B cell (primary cell): ENCODE measurements around the gene EHD3. TPM values are rescaled to one million over a fixed set of nuclear protein-coding genes. Genes with fewer than 3 reads are reported as not detected.

Source experiments
- ATAC-seq: fragments of 200-7000 bp; cut with Tn5 transposase; one replicate; pipeline ENCODE4 v1.10.0; 2021; ENCODE audit warnings: low read depth, mild to moderate bottlenecking, moderate number of reproducible peaks, moderate library complexity
- CTCF ChIA-PET: fragments of 350-600 bp; sonication (Branson Sonifier 250); formaldehyde crosslinking; loops from one replicate; lab custom pipeline; 2021; ENCODE audit warnings: antibody characterized with exemption, inconsistent platforms; lab: Charles Lee
- POLR2A ChIA-PET: fragments of 350-600 bp; sonication (Branson Sonifier 250); formaldehyde crosslinking; loops from one replicate; lab custom pipeline; 2021; ENCODE audit warnings: antibody characterized with exemption; lab: Charles Lee
- DNase-seq: peaks from one replicate; pipeline ENCODE4 v3.0.0; 2013
- H2AFZ ChIP-seq: 2 replicates; pipeline ENCODE4 v1.6.1; 2012; ENCODE audit warnings: mild to moderate bottlenecking, low read depth, low read length; ENCODE audit not compliant: insufficient read depth, poor library complexity, severe bottlenecking
- H3K27ac ChIP-seq, 2 donors: 1 replicate in 1 of 2; 2 replicates in 1 of 2; pipeline ENCODE4 v1.5.1; 2012 to 2013; ENCODE audit warnings: low read length in 2 of 2, mild to moderate bottlenecking in 2 of 2, moderate library complexity in 1 of 2
- H3K27me3 ChIP-seq, 4 experiments: fragments of 200-600 bp in 1 of 4; sonication (generic) in 1 of 4; replicated peaks in 1 of 4; 1 replicate in 2 of 4; 2 replicates in 2 of 4; pipeline versions ENCODE4 v1.6.1 to v1.7.0; 2013 to 2016; ENCODE audit warnings: low read length in 3 of 4, mild to moderate bottlenecking in 2 of 4, mixed read lengths in 1 of 4, moderate library complexity in 1 of 4; ENCODE audit not compliant: insufficient read depth in 4 of 4, control insufficient read depth in 3 of 4; ENCODE audit errors: control extremely low read depth in 1 of 4
- H3K36me3 ChIP-seq, 2 experiments: replicated peaks in 1 of 2; 1 replicate in 1 of 2; 2 replicates in 1 of 2; pipeline versions ENCODE4 v1.6.1 to v1.7.1; 2013; ENCODE audit warnings: low read length in 1 of 2; ENCODE audit not compliant: insufficient read depth in 2 of 2, control insufficient read depth in 1 of 2; ENCODE audit errors: control extremely low read depth in 1 of 2, extremely low read depth in 1 of 2
- H3K4me1 ChIP-seq, 2 donors: fragments of 200-600 bp in 1 of 2; sonication (generic) in 1 of 2; 1 replicate in 1 of 2; 2 replicates in 1 of 2; pipeline versions ENCODE4 v1.5.1 to v1.6.1; 2013 to 2017; ENCODE audit warnings: low read length in 2 of 2; ENCODE audit not compliant: control insufficient read depth in 2 of 2, insufficient read depth in 2 of 2
- H3K4me2 ChIP-seq: replicated peaks from 2 replicates; pipeline ENCODE3; 2012; ENCODE audit warnings: mild to moderate bottlenecking, low read depth, low read length; ENCODE audit not compliant: poor library complexity, severe bottlenecking
- H3K4me3 ChIP-seq, 5 experiments: fragments of 200-600 bp in 1 of 5; sonication (generic) in 1 of 5; 1 replicate in 3 of 5; 2 replicates in 2 of 5; pipeline versions ENCODE4 v1.5.1 to v1.7.0; 2011 to 2016; ENCODE audit warnings: low read length in 4 of 5, mild to moderate bottlenecking in 4 of 5, low read depth in 2 of 5, control low read depth in 1 of 5, moderate library complexity in 1 of 5; ENCODE audit not compliant: insufficient read depth in 1 of 5; ENCODE audit errors: control extremely low read depth in 1 of 5, extremely low read depth in 1 of 5
- H3K79me2 ChIP-seq: fragments of 200-600 bp; sonication (generic); one replicate; pipeline ENCODE4 v1.6.0; 2016; ENCODE audit warnings: low read length; ENCODE audit not compliant: control insufficient read depth, insufficient read depth
- H3K9ac ChIP-seq: fragments of 200-600 bp; sonication (generic); 2 replicates; pipeline ENCODE4 v1.6.1; 2017; ENCODE audit warnings: mild to moderate bottlenecking, low read length, moderate library complexity
- H3K9me3 ChIP-seq, 3 donors: one replicate each; pipeline versions ENCODE4 v1.6.1 to v1.7.1; 2013; ENCODE audit warnings: low read length in 2 of 3; ENCODE audit not compliant: control insufficient read depth in 2 of 3, insufficient read depth in 1 of 3; ENCODE audit errors: control extremely low read depth in 1 of 3
- H4K20me1 ChIP-seq: 2 replicates; pipeline ENCODE4 v1.6.0; 2012; ENCODE audit warnings: mild to moderate bottlenecking, low read length; ENCODE audit not compliant: insufficient read depth, control insufficient read depth, poor library complexity, severe bottlenecking
- H3K27ac Mint-ChIP-seq: one replicate; pipeline ENCODE4 v1.8.0; 2021; ENCODE audit warnings: mixed read lengths
- H3K27me3 Mint-ChIP-seq: one replicate; pipeline ENCODE4 v1.8.0; 2021; ENCODE audit warnings: mixed read lengths
- H3K4me1 Mint-ChIP-seq: one replicate; pipeline ENCODE4 v1.8.0; 2021; ENCODE audit warnings: mixed read lengths
- H3K4me3 Mint-ChIP-seq: one replicate; pipeline ENCODE4 v1.8.0; 2021; ENCODE audit warnings: mixed read lengths
- H3K9me3 Mint-ChIP-seq: one replicate; pipeline ENCODE4 v1.8.0; 2022; ENCODE audit warnings: mixed read lengths; ENCODE audit not compliant: insufficient read depth
- CTCF ChIP-seq: fragments of 200-600 bp; IDR thresholded peaks from one replicate; pipeline ENCODE4 v1.8.0; 2022; ENCODE audit warnings: antibody characterized with exemption, mild to moderate bottlenecking
- EZH2 ChIP-seq: IDR thresholded peaks from 2 replicates; pipeline ENCODE4 v1.6.1; 2012; ENCODE audit warnings: borderline replicate concordance, low read depth, mild to moderate bottlenecking, moderate library complexity, low read length; ENCODE audit not compliant: insufficient read depth, poor library complexity, severe bottlenecking
- WGBS: methylation state at CpG from one replicate; pipeline ENCODE4 v1.1.5; 2013; ENCODE audit warnings: missing lambda C conversion rate; ENCODE audit not compliant: insufficient coverage; 5-methylcytosine and 5-hydroxymethylcytosine counted together
- intact Hi-C: fragments of 100-400 bp; cut with micrococcal nuclease; formaldehyde crosslinking; loops from one replicate; pipeline ENCODE4 v1.10.0; 2022
- polyA plus RNA-seq: library from polyadenylated mRNA; depleted of rRNA; stranded (reverse); fragments of >200 nt; gene quantifications from 2 replicates; pipeline ENCODE4 v1.2.3, GENCODE V29; 2012
- total RNA-seq, 2 donors: library from RNA; stranded (reverse); fragments of 120-200 nt in 1 of 2; gene quantifications; 1 replicate in 1 of 2; 2 replicates in 1 of 2; pipeline versions ENCODE4 v1.2.3 to v1.2.4, GENCODE V29; 2013 to 2022

Gene EHD3
- total and polyA plus RNA-seq, 2 donors (not counting 1 experiment from before 2014, with no cell fraction given): 19.0 to 60.5 TPM

- ATAC-seq: no peak
- peaks cover 3 to 10% of the 10 kb centered on the region in 2 donors for H3K4me1 ChIP-seq
- intact Hi-C loops: no loop called here
- H3K27me3 ChIP-seq: no peaks in the 10 kb centered on the region
- no peak overlapping the region for H2AFZ ChIP-seq
- ChIA-PET POLR2A (no interaction called here), CTCF (interaction anchor here (1.5 to 1.6 kb wide), 3 partner anchors 8 to 553 kb away, joined by 3 to 4 read pairs (median 4); no protein-coding TSS in a partner anchor)
- no peak overlapping the region for H3K27ac Mint-ChIP-seq
- no peaks in the 10 kb centered on the region for H3K9me3 Mint-ChIP-seq
- H3K4me1 Mint-ChIP-seq: peaks cover 13% of the 10 kb centered on the region
- H3K9ac ChIP-seq: no peak overlapping the region
- no peak overlapping the region for H3K4me3 ChIP-seq
- H3K9me3 ChIP-seq: no peaks in the 10 kb centered on the region
- H3K36me3 ChIP-seq: peaks cover 4 to 37% of the 10 kb centered on the region in 2 experiments
- no peaks in the 10 kb centered on the region for H3K27me3 Mint-ChIP-seq
- DNase-seq: no peak
- WGBS: 100% methylated on average over 2 of the region's 6 CpGs
- no peak overlapping the region for H3K27ac ChIP-seq
- no peaks in the 10 kb centered on the region for H4K20me1 ChIP-seq
- H3K4me2 ChIP-seq: no peak overlapping the region
- no peaks in the 10 kb centered on the region for H3K79me2 ChIP-seq
- no peak for TF ChIP-seq EZH2
- no peak for TF ChIP-seq CTCF
- no peak overlapping the region for H3K4me3 Mint-ChIP-seq
Measured at GRCh38 chr2:31265234-31265633, 31.3 kb downstream of the EHD3 start.

GRCh38 chr2:31266804-31267203 lies 32.9 kb downstream of the EHD3 start:
- H3K9me3 Mint-ChIP-seq: no peaks in the 10 kb centered on the region
- ATAC-seq (no peak), DNase-seq (no peak)
- no peaks in the 10 kb centered on the region for H3K79me2 ChIP-seq
- intact Hi-C loops: no loop called here
- 100% methylated on average over 6 of the region's 6 CpGs for WGBS
- no peaks in the 10 kb centered on the region for H3K27me3 Mint-ChIP-seq
- H3K9me3 ChIP-seq: no peaks in the 10 kb centered on the region
- no peak overlapping the region for H3K4me2 ChIP-seq
- no peaks in the 10 kb centered on the region for H4K20me1 ChIP-seq
- no peaks in the 10 kb centered on the region for H3K27me3 ChIP-seq
- no peak overlapping the region for H3K4me3 ChIP-seq
- peaks cover 6 to 15% of the 10 kb centered on the region in 2 donors for H3K4me1 ChIP-seq
- CTCF ChIA-PET: interaction anchor here (1.0 to 1.1 kb wide), 2 partner anchors 9 to 97 kb away, joined by 3 read pairs; no protein-coding TSS in a partner anchor
- H3K4me3 Mint-ChIP-seq: no peak overlapping the region
- peaks cover 25% of the 10 kb centered on the region for H3K4me1 Mint-ChIP-seq
- POLR2A ChIA-PET: interaction anchor here (0.6 kb wide), 1 partner anchor 52 kb away, joined by 5 read pairs; no protein-coding TSS in a partner anchor
- H3K27ac ChIP-seq: no peak overlapping the region
- no peak for TF ChIP-seq CTCF
- TF ChIP-seq EZH2: no peak
- no peak overlapping the region for H2AFZ ChIP-seq
- H3K36me3 ChIP-seq: peaks cover 4 to 22% of the 10 kb centered on the region in 2 experiments
- H3K27ac Mint-ChIP-seq: no peak overlapping the region
- H3K9ac ChIP-seq: no peak overlapping the region
